Medulla oblongata (tissue), 1 donor: ENCODE data around the gene NAGS.
"Not testable (repeated sequence)": the region's sequence is repeated elsewhere in the genome, so short reads cannot be mapped to it uniquely, and the experiment has no call there.

Source experiments
- DNase-seq: peaks from one replicate; pipeline ENCODE4 v3.0.0-alpha.2; 2015; ENCODE audit errors: extremely low spot score

The NAGS gene, protein sequence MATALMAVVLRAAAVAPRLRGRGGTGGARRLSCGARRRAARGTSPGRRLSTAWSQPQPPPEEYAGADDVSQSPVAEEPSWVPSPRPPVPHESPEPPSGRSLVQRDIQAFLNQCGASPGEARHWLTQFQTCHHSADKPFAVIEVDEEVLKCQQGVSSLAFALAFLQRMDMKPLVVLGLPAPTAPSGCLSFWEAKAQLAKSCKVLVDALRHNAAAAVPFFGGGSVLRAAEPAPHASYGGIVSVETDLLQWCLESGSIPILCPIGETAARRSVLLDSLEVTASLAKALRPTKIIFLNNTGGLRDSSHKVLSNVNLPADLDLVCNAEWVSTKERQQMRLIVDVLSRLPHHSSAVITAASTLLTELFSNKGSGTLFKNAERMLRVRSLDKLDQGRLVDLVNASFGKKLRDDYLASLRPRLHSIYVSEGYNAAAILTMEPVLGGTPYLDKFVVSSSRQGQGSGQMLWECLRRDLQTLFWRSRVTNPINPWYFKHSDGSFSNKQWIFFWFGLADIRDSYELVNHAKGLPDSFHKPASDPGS

DNA sequence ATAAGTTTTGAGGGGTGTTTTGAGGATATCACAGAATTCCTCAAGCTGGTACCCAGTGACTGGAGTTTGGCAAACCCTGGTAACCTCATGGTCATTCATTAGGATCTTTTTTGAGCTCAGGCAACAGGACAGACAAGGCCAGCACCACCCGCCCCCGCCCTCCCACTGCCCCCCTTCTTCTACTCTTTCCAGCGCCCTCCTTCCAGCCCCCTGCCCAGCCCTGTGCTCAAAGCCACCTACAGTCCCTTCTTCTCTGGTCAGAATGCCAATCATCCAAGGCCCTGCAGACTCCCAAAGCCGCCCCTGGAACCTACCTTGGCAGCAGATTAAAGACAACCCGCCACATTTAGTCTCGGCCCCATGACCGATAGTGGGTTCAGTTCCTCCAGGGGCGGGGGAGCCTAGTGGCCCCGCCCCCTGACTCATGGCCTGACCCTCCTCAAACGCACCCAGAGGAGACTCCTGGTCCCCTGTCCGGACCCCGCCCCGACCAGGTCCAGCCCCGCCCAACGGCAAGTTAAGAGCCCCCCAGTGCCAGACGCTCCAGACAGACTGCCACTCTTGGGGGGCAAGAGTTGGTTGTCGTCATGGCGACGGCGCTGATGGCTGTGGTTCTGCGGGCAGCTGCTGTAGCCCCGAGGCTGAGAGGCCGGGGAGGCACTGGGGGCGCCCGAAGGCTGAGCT, at the start of gene NAGS:
Gene NAGS, plus strand, starts transcription at position 546 of the 684 bp plus-strand sequence. Its CDS starts 42 bp downstream, at position 588.
- DNase-seq = no peak

DNA sequence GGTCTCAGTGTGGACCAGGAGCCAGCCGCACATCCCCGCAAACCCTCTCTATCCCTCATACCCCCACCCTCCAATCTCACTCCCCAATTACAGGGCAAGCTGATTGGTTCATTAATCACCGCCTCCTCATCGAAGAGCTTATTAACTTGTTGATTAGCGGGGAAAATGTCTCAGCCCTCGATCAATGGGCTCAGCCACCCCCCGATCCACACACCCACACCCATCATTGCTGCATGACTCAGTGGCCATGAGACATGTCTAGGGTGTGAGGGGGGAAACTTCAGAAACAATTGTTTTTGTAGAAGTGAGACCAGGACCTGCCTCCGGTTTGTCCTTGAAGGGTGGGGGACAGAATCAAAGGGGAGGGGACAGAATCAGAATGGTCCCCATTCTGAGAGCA, 48.2 kb upstream of the NAGS start:
- DNase-seq = no peak

DNA sequence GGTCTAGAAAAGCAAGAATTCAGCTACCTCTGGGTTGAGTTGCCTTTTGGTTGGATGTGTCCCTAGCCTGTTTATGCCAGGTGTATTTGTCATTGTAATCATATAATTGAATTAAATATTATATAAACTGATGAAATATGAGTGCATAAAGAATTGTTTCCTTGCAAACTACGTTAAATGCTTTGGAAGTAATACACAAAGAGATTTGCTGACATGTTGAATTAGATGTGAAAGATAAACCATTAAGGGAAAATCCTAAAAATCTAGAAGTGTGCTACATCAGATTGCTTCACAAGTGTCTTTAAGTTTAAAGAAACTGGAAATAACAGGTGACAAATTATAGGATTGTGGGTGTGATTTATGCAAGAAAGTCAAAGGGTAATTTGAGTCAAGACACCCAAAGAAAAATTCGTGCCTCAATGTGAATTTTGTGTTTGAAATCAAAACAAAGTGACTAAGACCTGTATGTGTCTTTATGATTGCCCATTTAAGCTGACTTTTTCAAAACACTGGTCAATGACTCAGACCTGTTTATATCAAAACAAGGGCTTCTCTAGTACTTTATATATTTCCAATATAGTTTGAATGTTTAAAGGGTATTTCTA, 45.6 kb upstream of the NAGS start:
- no peak for DNase-seq

DNA sequence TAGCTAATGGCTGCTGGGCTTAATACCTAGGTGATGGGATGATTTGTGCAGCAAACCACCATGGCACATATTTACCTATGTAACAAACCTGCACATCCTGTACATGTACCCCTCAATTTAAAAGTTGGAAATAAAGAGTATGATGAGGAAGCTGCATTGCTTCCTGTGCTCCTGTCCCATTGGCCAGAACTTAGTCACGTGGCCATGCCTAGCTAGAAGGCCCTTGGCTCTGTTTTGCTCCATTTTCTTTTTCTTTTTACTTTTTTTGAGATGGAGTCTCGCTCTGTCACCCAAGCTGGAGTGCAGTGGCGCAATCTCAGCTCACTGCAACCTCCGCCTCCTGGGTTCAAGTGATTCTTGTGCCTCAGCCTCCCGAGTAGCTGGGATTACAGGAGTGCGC, 43.1 kb upstream of the NAGS start:
- DNase-seq = not testable (repeated sequence)

DNA sequence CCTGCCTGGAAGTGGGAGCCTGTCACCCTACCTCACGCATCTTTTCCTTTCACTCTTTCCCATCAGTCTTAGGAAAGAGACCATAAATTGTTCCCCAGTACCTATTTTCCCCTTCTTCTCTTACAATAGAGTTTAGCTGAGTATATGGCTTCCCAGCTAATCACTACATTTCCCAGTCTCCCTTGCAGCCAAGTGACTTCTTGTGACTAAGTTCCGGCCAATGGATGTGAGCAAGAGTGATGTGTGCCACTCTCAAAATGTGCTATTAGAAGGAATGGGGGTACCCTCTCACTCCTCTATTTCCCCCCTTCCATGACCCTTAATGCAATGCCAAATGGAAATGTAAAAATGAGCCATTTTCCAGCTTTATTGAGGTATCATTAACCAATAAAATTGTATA, 42.5 kb upstream of the NAGS start:
- no peak for DNase-seq

DNA sequence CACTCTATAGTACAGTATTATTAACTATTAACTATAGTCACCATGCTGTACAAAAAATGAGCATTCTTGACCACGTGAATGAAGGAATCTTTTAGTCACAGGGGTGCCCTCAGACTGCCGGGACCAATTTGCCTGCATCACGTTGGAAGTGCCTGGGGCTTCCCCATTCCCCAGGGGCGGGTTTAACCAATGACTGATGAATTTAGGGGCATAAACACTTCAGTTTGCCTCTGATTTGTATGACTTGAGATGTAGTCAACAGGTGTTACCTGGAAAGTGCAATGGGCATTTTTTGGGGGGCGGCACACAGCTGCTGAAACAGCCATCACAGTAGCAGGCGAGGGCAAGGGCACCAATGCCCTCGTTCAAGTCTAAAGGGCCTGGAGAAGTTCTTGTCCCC, 41.9 kb upstream of the NAGS start:
- no peak for DNase-seq

DNA sequence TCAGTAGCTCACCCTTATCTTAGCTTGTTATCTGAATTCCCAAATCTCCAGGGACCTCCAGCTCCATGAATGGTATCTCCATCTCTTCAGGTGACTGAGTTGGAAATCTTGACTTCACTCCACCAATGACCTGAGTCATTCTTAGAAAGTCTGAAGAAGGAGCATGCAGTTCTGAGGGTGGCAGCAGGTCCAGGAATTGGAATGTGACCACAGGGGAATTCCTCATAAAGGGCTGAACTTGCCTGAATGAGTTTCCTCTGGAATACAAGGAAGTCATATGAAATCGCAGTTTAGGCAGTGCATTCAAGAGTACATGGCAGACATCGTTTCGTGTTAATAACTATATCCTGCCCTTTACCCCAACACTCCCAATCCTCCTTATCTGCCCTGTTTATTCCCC, 38.1 kb upstream of the NAGS start:
- no peak for DNase-seq

DNA sequence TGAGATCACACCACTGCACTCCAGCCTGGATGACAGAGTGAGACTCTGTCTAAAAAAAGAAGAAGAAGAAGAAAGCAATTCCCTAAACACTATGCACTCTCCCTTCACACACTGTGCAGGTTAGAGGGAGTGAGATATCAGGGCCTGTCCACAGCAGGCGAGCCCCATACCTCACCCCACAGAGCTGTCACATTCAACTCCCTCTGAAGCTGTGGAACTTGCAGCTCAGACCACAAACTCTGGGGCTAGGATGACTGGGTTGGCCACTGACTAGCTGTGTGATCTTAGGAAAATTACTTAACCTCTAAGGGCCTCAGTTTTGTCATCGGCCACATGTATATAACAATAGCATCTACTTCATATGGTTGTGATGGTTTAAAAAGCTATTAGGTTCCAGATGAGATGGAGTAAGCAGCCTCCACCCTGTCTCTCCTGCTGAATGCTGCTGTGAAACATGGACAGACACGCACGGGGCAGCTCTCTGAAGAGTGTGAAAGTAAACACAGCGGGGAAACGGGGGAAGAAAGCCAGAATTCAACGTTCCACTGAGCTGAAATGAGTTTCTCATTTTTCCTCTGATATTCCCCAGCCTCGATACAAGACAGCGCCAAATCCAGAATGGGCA, 37.1 kb upstream of the NAGS start:
- DNase-seq = no peak

DNA sequence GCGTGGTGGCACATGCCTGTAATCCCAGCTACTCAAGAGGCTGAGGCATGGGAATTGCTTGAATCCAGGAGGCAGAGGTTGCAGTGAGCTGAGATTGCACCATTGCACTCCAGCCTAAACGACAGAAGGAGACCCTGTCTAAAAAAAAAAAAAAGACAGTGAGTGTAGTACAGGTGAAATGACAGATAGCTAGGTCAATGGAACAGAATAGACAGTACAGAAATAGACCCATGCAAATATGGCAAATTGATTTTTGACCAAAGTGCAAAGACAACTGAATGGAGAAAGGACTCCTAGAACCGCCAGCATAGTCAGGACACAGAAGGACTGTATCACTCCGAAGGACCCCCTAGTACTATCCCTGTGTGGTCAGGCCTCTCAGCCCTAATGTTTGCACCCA, 34.1 kb upstream of the NAGS start:
- DNase-seq = no peak

DNA sequence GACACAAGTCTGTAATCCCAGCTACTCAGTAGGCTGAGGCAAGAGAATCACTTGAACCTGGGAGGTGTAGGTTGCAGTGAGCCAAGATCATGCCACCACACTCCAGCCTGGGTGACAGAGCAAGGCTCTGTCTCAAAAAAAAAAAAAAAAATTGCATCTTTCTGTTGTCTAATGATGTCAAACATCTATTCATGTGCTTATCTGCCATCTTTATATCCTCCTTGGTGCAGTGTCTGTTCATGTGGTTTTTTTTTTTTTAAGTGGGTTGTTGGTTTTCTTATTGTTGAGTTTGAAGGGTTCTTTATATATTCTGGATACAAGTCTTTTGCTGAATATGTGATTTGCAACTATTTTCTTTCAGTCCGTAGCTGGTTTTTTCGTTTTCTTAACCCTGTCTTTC, 33.0 kb upstream of the NAGS start:
- DNase-seq = not testable (repeated sequence)

DNA sequence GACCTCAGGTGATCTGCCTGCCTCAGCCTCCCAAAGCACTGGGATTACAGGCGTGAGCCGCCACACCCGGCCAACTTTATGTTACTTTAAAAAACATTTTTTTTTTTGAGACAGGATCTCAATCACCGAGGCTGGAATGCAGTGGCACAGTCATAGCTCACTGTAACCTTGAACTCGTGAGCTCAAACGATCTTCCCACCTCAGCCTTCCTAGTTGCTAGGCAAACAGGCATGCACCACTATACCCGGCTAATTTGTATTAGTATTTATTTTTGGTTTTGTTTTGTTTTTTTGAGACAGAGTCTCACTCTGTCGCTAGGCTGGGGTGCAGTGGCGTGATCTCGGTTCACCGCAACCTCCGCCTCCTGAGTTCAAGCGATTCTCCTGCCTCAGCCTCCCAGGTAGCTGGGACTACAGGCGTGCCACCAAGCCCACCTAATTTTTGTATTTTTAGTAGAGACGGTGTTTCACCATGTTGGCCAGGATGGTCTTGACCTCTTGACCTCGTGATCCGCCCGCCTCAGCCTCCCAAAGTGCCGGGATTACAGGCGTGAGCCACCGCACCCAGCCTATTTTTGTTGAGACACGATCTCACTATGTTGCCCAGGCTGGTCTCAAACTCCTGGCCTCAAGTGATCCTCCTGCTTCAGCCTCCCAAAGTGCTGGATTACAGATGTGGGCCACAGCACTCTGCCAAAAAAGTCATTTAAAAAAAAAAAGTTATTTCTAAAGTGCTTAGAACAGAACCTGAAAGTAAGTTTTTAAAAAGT, 31.8 kb upstream of the NAGS start:
- DNase-seq = not testable (repeated sequence)

DNA sequence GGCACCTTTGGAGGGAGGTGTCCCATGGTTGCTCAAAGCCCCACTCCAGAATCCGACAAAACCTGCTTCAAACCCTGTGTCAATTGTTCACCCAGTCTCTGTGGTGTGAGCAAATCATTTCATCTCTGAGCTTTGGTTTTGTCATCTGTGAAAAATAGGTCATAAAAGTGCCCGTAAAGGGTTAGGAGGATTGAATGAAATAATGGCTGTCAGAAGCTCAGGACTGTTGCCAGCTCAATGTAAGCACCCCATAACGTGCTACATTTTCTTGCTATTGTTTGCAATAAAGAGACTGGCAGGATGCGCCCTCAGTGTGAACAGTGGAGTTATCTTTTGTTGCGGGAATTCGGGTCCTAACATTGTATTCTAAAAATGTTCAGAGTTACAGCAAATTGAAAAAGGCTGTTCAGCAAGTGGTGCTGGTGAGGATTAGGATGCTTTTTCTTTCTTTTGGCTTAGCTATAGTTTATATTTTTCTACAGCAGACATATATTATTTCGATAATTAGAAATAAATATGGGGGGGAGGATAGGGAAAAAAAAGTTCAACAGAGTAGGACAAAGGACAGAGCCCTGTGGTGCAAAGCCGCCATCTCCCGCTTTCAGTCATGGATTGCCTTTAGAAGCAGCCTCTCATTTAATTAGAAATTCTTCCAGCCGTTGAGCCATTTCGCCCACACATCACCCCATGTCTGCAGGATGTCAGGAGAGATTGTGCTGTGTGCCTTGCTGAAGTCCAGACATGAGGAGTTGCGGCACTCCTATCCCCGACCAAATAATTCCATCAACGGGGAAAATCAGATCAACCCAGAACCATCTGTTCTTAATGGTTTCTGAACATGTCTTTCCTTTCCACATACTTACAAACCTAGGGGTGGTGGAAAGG, 29.8 kb upstream of the NAGS start:
- DNase-seq = no peak

DNA sequence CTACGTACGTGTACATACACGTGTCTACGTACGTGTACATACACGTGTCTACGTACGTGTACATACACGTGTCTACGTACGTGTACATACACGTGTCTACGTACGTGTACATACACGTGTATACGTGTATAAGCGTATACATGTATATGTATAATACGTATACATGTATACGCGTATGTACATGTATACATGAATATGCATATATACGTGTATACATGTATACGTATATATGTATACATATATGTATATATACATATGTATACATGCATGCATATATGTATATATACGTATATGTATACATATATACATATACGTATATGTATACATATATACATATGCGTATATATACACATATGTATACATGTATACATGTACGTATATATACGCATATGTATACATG, 28.5 kb upstream of the NAGS start:
- DNase-seq = no peak

DNA sequence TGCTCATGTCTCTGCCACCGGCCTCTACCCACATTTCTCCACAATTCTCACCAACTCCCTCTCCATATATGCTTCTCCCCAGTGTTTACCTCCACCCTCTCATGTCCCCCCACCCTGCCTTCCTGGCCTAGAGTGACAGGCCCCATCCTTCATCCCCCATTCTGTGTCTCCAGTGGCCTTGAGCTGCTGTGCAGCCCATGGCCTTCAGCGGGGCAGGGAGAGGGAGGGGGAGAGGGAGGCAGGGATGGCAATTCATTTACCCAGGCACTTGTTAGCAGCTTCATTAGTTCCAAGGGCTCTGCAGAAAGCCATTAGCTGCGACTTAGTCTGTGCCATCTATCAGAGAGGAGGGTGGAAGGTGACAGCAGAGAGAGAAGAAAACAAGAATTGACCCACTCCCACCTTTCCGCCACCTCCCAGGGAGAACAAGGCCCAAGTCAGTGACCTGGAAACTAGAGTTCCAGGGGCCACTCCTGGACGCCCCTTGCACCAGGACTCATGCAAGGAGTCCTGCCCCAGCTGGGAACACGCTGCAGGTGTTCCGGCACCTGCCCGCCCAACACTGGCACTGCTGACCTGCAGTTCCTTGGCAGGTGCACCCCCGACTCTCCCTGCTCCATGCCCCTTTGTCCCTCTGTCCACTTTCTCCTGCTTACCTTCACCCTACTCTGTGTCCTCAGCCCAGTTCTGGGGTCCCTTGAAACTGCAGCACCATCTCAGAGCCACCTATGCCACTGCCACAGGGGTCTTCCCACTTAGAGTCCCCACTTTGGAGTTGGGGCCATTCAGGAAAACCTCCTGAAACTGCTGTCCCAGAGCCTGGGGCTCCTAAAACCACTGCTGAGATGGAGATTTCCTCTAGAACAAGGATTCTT, 27.2 kb upstream of the NAGS start:
- no peak for DNase-seq

DNA sequence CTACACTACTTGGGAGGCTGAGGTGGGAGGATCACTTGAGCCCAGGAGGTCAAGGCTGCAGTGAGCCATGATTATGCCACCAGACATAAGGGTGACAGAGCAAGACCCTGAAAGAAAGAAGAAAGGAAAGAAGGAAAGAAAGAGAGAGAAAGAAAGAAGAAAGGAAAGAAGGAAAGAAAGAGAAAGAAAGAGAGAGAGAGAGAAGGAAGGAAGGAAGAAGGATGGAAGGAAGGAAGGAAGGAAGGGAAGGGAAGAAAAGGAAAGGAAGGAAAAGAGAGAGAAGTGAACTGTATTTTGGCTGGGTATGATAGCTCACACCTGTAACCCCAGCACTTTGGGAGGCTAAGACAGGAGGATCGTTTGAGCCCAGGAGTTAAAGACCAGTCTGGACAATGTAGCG, 26.3 kb upstream of the NAGS start:
- DNase-seq = no peak

DNA sequence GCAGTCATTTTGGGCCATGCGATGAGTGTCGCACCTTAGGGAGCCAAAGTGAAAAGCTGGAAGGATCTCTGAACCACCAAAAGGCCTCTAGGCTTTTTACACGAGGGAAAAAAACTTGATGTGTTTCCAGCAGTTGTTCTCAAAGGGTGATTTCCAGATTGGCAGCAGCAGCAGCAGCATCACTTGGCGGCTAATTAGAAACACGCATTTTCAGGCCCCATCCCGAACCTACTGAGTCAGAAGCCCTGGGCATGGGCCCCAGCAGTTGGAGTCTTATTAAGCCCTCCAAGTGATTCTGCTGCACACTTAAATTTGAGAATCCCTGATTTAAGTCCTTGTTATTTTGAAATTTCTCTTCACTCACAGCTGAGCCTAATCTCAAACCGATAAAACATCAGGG, 25.4 kb upstream of the NAGS start:
- no peak for DNase-seq

DNA sequence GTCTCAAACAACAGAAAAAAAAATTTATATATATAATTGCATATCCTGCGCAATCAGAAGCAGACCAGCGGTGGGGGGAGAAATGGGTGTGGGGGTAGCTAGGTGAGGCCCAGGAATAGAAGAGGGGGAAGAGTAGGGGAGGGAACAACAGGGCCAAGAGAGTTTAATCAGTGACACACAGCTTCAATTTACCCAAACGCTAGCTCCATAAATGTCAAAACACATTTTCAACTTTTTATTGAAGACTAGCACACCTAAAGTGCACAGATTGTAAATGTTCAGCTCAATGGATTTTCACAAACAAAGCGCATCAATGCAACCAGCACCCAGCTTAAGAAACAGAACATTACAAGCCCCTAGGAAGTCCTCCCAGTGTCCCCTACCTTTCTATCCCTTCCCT, 24.8 kb upstream of the NAGS start:
- no peak for DNase-seq

DNA sequence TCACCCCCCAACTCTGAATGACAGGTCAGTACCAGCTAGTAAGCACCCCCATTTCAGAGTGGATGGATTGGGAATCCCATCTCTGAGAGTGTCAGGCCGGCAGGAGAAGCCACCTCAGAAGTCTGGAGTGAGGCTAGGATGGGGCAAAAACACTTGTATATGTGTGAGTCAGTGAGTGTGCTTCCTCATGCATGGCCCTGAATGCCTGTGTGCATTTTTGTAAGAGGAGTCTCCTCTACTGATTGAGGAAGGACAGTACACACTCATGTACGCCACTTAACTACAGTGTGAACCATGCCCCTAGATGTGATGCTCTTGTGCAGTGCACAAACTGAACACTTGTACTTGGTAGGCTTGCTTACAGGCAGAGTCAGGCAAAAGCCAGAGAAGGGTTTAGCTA, 22.3 kb upstream of the NAGS start:
- no peak for DNase-seq

DNA sequence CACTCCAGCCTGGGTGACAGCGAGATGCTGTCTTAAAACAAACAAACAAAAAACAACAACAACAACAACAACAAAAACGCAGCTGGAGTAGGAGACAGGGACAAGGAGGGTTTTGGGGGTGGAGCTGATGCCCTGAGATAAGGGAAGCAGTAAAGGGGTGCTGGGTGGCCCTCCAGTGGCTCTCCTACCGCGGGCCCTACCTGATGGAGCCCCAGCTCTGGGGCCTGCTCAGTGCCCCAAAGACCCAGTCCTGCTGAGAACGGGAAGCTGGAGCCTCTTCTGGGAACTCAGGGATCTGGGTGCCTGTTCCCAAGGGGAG, 21.3 kb upstream of the NAGS start:
- DNase-seq = no peak
